CD4-positive, alpha-beta T cell treated with Interleukin-15 for 4 hours (primary cell): ENCODE results near the gene YLPM1.

Source experiments
- DNase-seq: peaks from one replicate; pipeline ENCODE4 v3.0.0-alpha.2; 2020; ENCODE audit warnings: low spot score

The YLPM1 gene

GRCh38 chr14:74871819-74872218 lies 108.7 kb downstream of the YLPM1 start:
- DNase-seq: no peak

GRCh38 chr14:74875204-74875603 lies 112.1 kb downstream of the YLPM1 start:
- DNase-seq: no peak

GRCh38 chr14:74875941-74876913 lies 113.1 kb downstream of the YLPM1 start, which contains the start of gene PROX2:
TSS of gene PROX2 (minus strand) at chr14:74876145. CDS start at chr14:74863834, 12,311 bp downstream.
- DNase-seq: peak; percentile 6

GRCh38 chr14:74879427-74880182 lies 116.5 kb downstream of the YLPM1 start:
- DNase-seq: no peak

- DNase-seq: peak; percentile 86
Observed at GRCh38 chr14:74881431-74882102, 118.5 kb downstream of the YLPM1 start, which contains the start of gene DLST. TSS of gene DLST (plus strand) at chr14:74881916. CDS start at chr14:74881954, 38 bp downstream.

GRCh38 chr14:74882103-74882920 lies 119.2 kb downstream of the YLPM1 start:
- DNase-seq: peak; percentile 49
